ENCODE data around the gene FMN1.

Gene FMN1

DNA sequence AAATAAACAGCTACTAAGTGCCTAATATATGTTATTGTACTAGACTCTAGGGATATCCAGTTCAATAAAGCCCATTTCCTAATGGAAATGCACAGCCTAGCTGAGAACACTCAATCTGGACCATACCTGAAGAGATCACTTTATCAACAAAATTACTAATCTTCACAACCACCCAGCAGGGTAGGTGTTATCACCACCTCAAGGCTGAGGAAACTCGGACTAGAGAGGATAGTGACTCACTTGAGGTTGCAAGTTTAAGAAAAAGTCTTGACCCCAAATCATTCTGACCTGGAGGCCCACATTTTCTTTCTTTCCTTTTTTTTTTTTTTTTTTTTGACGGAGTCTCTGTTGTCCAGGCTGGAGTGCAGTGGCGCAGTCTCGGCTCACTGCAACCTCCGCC, 3.1 kb upstream of the FMN1 start:
- DNase-seq = no peak

- no peak for DNase-seq
Observed at GRCh38 chr15:33194237-33194636, 277 bp downstream of the FMN1 start.

DNA sequence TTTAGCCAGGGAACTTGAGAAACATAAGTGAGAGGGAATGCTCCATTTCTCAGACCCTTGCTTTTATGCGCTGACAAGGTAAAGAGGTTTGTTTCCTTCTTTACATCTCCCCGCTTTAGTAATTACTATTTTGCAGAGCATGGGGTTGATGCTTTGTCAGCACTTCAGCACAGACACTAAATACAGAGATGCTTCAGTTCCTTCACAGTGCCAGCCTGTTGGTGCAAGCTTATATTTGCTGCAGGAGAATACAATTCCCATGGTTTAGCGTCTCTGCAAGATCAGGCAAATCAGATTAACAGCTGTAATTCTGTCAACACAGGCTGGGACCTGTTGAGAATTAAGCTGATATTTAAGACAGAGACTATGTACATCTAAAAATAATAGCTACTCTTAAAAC, 2.9 kb downstream of the FMN1 start:
- no peak for DNase-seq

DNA sequence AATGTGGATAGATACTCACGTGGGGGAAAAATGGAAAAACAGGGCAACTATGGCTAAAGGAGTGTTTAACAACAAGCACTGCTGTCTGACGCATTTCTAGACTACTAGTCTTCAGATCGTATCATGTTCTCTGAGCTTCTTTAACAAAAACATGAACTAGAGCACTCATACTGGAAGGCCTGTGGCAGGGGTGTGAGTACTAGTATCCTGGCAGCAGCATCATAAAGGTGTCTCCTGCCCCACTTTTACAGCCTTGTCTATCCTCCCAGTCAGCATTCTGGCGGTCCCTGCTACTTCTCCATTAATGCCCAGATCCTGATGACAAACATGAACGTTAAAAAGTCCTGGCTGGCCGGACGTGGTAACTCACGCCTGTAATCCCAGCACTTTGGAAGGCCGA, 4.0 kb downstream of the FMN1 start:
- DNase-seq = no peak

DNA sequence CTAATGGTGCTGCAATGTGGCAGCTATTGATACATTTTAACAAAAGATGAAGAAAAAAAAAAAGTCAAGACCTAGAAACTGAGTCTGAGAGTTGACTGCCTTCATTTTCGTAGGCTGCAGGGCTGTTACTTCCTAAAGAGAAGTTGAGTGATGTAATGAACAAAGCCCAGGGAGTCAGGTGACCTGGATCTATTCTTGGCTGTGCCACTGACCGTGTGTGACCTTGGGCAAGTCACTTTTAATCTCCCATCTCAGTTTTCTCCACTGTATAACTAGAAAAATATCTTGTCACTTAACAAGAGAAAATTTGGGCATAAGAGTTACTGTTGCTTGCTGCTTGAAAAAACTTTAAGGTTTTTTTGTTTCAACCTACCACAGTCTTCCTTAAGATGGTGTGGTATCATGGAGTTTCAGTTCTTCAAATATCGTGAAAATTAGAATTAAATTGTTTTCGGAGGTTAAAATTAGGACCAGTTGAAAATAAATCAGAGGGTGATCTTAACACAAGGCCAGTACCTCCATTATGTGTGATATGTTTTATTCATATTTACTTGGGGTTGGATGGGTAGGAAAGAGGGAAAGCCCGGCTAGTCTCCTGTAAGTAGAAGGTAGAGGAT, 5.8 kb downstream of the FMN1 start:
- DNase-seq = no peak

DNA sequence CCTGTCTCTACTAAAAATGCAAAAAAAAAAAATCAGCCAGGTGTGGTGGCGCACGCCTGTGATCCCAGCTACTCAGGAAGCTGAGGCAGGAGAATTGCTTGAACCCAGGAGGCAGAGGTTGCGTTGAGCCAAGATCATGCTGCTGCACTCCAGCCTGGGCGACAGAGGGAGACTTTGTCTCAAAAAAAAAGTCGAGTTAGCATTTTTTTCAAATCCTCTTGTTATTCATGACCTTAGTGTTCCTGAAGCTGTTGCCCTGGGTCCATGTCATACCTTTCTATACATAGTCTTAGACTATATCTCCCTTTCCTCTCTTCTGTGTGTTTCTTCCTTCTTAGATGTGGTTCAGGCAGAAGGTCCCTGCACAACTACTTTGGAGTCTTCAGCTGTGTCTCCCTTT, 6.4 kb downstream of the FMN1 start:
- DNase-seq = no peak

DNA sequence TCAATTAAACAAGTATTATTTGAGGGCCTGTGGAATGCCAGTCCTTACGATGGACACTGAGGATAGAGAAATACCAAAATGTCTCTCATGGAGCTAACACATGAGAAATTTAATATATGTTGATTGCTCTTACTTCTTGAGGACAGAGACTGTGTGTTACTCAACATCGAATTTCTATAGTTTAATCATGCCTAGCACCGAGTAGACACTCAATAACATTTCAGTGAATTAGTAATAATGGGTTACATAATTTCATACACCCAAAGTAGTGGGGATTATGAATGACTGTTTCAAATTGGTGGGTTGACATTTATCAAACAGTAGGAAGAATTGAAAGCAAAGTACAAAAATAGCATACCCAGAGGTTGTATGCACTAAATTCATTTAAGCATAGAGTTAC, 11.2 kb downstream of the FMN1 start:
- no peak for DNase-seq

DNA sequence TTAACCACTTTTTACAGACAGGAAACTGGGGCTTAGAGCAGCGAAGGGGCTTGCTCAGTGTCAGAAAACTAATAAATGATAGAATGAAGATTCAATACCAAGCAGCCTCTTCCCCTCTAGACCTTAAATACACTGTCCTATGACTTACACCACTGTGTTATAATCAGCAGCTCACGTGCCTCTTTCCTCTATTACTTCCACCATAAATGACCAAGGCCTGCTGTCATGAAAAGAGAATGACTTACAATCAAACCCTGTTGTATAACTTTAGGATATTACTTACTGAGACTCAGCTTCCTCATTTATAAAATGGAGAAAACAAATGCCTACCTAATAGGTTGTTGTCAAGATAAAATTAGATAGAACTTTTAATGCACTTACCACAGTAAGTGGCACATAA, 11.6 kb downstream of the FMN1 start:
- DNase-seq = no peak

DNA sequence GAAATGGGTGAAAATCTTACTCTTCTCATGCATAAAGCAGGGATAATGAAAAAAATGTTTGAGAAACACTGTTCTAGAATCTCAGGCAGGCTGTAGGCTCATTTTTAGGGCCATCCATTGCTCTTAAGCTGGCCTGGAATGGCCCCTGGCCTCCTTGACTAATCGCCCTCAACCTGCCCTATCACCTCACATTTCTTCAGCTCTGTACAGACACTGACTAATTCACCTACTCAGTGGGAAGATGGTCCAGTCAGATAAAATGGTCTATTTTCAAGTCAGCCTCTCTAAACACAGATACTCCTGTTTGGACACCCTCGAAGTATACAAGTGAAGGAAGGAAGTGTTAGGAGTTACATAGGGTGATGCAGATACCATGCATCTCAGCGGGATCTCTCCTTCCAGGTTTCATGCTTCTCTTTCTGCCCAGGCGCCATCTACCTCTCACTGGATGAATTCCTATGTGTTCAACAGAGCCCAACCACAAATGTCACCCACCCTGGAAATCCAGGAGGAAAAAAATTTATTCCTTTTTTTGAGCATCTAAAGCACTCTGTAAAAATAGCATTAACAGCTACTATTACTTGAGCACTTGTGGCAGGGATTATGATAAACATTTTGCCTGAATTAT, 12.1 kb downstream of the FMN1 start:
- no peak for DNase-seq

GRCh38 chr15:33179874-33180273, 14.6 kb downstream of the FMN1 start:
- no peak for DNase-seq

- no peak for DNase-seq
Observed at GRCh38 chr15:33171202-33171601, 23.3 kb downstream of the FMN1 start.

GRCh38 chr15:33169625-33170024, 24.9 kb downstream of the FMN1 start:
- DNase-seq = no peak

GRCh38 chr15:33168444-33168843, 26.1 kb downstream of the FMN1 start:
- no peak for DNase-seq

DNA sequence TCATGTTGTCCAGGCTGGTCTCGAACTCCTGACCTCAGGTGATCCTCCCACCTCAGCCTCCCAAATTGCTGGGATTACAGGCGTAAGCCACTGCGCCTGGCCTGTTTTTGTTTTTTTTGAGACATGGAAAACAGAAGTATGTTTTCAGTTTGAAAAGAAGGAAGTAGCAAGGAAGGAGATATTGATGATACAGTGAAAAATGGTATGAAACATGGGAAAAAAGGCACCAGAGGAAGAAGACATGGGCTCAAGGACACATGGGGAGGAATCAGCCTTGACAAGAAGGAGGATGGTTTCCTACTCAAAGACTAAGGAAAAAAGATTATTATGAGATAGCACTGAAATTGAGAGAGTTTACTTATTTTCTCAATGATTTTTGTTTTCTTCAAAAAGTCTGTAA, 30.7 kb downstream of the FMN1 start:
- no peak for DNase-seq

GRCh38 chr15:33161209-33161608, 33.3 kb downstream of the FMN1 start:
- no peak for DNase-seq

GRCh38 chr15:33160581-33161165, 33.8 kb downstream of the FMN1 start:
- no peak for DNase-seq

- DNase-seq = no peak
Observed at GRCh38 chr15:33159726-33160453, 34.6 kb downstream of the FMN1 start.

- DNase-seq = no peak
Observed at GRCh38 chr15:33158366-33158765, 36.1 kb downstream of the FMN1 start.

DNA sequence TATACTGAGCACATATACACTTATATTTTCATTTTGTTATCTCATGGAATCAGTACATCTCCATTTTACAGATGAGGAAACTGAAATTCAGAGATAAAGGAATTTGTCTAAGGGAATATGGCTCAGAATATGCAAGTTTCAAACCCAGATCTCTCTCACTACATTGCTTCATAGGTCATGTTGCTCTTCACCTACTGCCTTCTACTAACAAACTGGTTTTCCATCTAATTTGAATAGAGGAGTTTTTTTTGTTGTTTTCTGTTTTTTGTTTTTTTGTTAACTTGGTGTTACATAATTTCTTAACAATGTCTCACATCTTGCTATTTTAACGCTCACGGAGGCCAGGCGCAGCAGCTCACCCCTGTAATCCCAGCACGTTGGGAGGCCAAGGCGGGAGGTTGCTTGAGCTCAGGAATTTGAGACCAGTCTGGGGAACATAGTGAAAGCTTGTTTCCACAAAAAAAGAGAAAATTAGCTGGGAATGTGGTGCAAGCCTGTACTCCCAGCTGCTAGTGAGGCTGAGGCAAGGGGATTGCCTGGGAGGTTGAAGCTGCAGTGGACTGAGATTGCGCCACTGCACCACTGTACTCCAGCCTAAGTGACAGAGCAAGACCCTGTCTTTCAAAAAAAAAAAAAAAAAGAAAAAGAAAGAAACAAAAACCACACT, 37.0 kb downstream of the FMN1 start:
- DNase-seq = no peak

DNA sequence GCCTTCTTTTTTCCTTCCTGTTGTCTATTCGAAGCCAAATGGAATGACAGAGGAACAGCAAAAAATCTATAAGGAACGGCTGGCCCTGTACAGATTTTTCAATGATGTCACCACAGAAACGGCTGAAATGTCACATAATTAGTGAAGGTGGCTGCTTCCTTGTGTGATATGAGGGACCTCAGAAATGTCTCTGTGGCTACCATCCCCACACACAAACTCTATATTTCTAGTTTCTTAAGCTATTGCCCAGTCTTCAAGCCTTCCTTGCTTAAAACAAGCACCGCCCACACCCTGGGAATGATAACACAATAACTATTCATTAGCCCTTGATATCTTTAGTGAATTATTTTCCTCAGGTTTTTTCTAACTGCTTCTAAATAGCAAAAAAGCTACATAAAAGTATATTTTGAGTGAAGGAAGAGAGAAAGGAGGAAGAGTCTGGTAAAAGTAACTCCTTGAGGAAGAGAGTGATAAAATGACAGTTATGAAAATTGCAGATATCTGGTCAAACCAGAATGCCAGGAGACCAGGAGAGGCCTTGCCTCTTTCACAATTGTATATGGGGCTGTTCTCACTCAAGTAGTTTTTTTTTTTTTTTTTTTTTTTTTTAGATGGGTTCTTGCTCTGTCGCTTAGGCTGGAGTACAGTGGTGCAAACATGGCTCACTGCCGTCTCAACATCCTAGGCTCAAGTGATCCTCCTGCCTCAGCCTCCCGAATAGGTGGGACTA, 38.7 kb downstream of the FMN1 start:
- no peak for DNase-seq

DNA sequence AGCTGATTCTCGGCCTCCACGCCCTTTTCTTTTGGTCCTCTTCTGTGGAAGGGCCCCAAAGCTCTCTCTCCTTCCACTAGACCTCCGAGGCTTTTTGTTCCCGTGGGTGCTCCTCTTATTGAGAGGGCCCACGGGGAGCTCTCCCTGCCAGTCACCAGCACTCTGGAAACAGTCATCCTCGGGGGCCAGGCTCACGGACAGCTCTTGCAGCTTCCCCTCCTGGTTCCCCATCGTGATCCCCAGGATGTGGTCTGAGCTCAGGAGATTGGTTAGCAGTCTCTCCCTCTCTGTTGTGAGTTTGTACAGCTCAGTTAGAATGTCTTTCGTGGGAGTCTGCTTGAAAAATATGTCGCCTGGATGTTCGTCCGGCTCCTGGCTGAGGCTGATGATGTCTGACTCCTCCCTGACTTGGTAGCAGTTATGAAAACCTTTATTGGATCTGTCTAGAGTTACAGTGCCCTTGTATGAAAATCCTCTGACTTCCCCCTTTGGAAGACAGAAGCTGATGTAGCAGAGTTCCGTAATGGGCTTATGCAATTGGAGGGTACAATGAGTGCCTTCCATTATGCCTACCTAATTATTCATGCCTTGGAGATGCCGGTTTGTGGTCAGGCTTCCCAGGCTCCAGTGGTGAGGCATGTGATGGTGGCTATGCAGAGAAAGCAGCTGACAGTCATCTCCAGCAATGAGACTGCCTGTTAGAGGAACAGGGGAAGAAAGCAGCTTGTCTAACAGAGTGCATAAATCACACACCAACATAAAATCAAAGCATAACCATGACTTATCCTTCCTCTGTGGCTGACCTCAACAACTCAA, 40.0 kb downstream of the FMN1 start:
- no peak for DNase-seq

- no peak for DNase-seq
Observed at GRCh38 chr15:33153548-33153947, 41.0 kb downstream of the FMN1 start.

Measured in activated CD4-positive, alpha-beta T cell treated with anti-CD3 and anti-CD28 coated beads for 4 hours (primary cell).